ENCODE results near the gene SPAG17.

GRCh38 chr1:118155106-118155505 is 29.9 kb downstream of the SPAG17 start:
- TF ChIP-seq CTCF (conservative IDR thresholded peaks at IDR 0.05; ENCODE audit: low read depth, low read length): no peak
- no peak for TF ChIP-seq POLR2A (IDR thresholded peaks at IDR 0.05; ENCODE audit: low read depth, low read length)
- no peak for TF ChIP-seq NFE2L2 (IDR thresholded peaks at IDR 0.05; ENCODE audit: low read depth, low read length)
- no peak for TF ChIP-seq SMC3 (IDR thresholded peaks at IDR 0.05; ENCODE audit: low read depth, low read length)
- no peak for TF ChIP-seq MXI1 (IDR thresholded peaks at IDR 0.05; ENCODE audit: borderline replicate concordance, low read depth, low read length)
- TF ChIP-seq RFX5 (IDR thresholded peaks at IDR 0.05; ENCODE audit: low read depth, low read length): no peak
- no peak for TF ChIP-seq RAD21 (IDR thresholded peaks at IDR 0.05; ENCODE audit: low read length)

Measured in IMR-90 (cell line).